ENCODE data around the gene SPPL2C.

Gene SPPL2C

GRCh38 chr17:45833920-45834319, 10.8 kb upstream of the SPPL2C start:
- Histone ChIP-seq H3K27me3 (ENCODE audit: control insufficient read depth, insufficient read depth, low read length) (no peaks in the 10 kb centered on the region), H3K27ac (ENCODE audit: low read length) (no peak overlapping the region), H3K4me3 (ENCODE audit: low read length) (no peak overlapping the region), H3K9me3 (ENCODE audit: control insufficient read depth, low read depth, low read length) (no peaks in the 10 kb centered on the region), H3K9ac (ENCODE audit: low read length) (no peak overlapping the region), H3K36me3 (ENCODE audit: control insufficient read depth, low read depth, low read length) (no peaks in the 10 kb centered on the region), H3K4me1 (ENCODE audit: control insufficient read depth, low read depth, low read length) (no peaks in the 10 kb centered on the region)

DNA sequence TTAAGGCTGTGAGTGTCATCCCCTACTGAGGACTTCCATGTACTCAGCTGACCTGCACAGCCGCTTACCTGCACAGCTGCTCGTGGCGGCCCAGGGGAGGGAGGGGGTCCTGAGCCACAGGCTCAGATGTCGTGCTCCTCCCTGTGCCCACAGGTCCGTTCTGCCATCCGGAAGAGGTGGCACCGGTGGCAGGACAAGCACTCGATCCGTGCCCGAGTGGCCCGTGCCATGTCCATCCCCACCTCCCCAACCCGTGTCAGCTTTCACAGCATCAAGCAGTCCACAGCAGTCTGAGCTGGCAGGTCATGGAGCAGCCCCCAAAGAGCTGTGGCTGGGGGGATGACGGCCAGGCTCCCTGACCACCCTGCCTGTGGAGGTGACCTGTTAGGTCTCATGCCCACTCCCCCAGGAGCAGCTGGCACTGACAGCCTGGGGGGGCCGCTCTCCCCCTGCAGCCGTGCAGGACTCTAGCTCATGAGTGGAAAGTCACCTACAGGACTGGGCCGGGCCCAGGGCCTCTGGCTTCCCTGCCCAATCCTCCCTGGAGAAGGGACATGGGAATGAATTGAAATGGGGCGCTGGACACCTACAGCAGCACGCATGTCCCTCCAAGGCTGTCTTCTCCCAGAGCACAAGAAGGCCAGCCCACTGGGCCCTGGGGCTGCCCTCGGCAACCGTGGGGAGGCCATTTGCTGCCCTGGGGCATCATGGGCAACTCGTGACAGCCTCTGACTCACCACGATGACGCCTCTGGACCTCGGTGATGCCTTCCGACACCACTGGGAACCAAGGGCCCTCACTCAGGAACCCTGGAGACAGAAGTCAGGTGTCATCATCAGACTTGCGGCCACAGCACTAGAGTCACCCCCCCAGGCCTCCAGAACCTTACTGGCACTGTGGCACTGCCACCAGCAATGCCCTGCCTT, 9.9 kb upstream of the SPPL2C start:
- Histone ChIP-seq H3K27ac (ENCODE audit: low read length) (no peak overlapping the region), H3K9ac (ENCODE audit: low read length) (no peak overlapping the region), H3K36me3 (ENCODE audit: control insufficient read depth, low read depth, low read length) (no peaks in the 10 kb centered on the region), H3K4me1 (ENCODE audit: control insufficient read depth, low read depth, low read length) (no peaks in the 10 kb centered on the region), H3K9me3 (ENCODE audit: control insufficient read depth, low read depth, low read length) (no peaks in the 10 kb centered on the region), H3K27me3 (ENCODE audit: control insufficient read depth, insufficient read depth, low read length) (no peaks in the 10 kb centered on the region), H3K4me3 (ENCODE audit: low read length) (no peak overlapping the region)

GRCh38 chr17:45835481-45835880, 9.2 kb upstream of the SPPL2C start:
- no peaks in the 10 kb centered on the region for H3K9me3 ChIP-seq (ENCODE audit: control insufficient read depth, low read depth, low read length)
- H3K27me3 ChIP-seq (ENCODE audit: control insufficient read depth, insufficient read depth, low read length), result no peaks in the 10 kb centered on the region
- H3K27ac ChIP-seq (ENCODE audit: low read length), result no peak overlapping the region
- no peak overlapping the region for H3K9ac ChIP-seq (ENCODE audit: low read length)
- no peak overlapping the region for H3K4me3 ChIP-seq (ENCODE audit: low read length)
- H3K4me1 ChIP-seq (ENCODE audit: control insufficient read depth, low read depth, low read length), result no peaks in the 10 kb centered on the region
- H3K36me3 ChIP-seq (ENCODE audit: control insufficient read depth, low read depth, low read length), result no peaks in the 10 kb centered on the region

DNA sequence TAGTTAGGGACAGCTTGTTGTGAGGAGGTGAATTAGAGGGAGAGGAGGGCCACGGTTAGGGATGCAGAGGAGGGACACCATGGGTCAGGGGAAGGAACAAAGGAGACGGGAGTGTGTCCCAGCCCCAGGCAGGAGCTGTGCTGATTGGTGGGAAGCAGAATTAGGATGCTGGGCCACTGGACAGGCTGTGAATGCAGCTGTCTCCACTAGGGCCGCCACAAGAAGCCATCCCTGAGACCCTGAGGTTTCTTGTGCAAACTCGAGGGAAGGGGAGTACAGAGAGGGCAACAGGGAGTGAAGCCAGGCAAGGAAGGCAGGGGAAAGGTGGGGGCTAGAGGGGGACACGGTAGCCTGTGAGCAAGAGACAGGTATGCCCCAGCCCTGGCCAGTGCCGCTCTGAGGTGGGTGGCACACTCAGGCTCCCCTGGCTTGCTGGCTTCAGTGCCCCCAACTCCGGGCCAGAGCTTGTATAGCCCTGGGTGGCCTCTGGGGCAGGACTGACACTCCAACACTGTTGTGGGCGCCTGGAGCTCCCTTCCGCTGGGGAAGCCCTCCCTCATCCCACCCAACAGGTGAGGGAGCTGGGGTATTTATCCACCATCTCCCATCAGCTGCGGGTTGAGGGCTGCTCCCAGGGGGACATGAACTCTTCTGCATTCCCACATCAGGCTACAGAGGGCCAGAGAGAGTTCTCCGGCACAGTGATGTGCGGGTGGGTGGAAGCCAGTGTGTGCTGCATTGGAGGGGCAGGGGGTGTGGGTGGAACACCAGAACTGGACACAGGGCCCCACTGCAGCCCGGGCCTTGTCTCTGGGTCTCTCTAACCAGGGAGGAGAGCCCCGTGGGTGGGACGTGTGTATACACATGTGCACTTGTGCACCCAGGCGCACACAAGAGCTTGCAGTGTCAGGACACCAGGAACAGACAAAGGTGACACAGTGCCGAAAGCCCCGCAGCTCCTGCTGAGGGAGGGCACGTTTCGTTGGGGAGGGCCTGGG, 8.3 kb upstream of the SPPL2C start:
- Histone ChIP-seq H3K9me3 (ENCODE audit: control insufficient read depth, low read depth, low read length) (no peaks in the 10 kb centered on the region), H3K4me3 (ENCODE audit: low read length) (no peak overlapping the region), H3K27ac (ENCODE audit: low read length) (no peak overlapping the region), H3K4me1 (ENCODE audit: control insufficient read depth, low read depth, low read length) (no peaks in the 10 kb centered on the region), H3K36me3 (ENCODE audit: control insufficient read depth, low read depth, low read length) (no peaks in the 10 kb centered on the region), H3K27me3 (ENCODE audit: control insufficient read depth, insufficient read depth, low read length) (no peaks in the 10 kb centered on the region), H3K9ac (ENCODE audit: low read length) (no peak overlapping the region)

DNA sequence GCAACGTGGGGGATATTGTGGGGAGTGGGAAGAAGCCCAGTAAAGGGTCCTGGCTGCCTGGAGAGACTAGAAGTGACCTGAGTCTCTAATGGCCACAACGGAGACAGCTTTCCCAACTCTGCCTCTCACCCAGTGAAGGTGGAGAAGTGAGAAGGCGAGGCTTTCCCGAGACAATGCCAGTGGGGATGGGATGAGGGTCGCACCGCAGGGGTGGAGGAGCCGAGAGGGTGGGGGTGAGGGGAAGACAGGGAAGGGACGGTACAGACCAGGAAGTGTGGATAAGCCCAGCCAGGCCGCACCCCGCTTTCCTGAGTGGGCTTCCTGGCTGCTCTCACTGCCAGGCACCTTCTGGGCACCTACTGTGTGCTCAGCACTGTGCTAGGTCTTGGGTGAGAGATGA, 7.5 kb upstream of the SPPL2C start:
- H3K4me3 ChIP-seq (ENCODE audit: low read length), result no peak overlapping the region
- H3K36me3 ChIP-seq (ENCODE audit: control insufficient read depth, low read depth, low read length), result no peaks in the 10 kb centered on the region
- no peak overlapping the region for H3K9ac ChIP-seq (ENCODE audit: low read length)
- no peak overlapping the region for H3K27ac ChIP-seq (ENCODE audit: low read length)
- no peaks in the 10 kb centered on the region for H3K9me3 ChIP-seq (ENCODE audit: control insufficient read depth, low read depth, low read length)
- no peaks in the 10 kb centered on the region for H3K4me1 ChIP-seq (ENCODE audit: control insufficient read depth, low read depth, low read length)
- H3K27me3 ChIP-seq (ENCODE audit: control insufficient read depth, insufficient read depth, low read length), result no peaks in the 10 kb centered on the region

DNA sequence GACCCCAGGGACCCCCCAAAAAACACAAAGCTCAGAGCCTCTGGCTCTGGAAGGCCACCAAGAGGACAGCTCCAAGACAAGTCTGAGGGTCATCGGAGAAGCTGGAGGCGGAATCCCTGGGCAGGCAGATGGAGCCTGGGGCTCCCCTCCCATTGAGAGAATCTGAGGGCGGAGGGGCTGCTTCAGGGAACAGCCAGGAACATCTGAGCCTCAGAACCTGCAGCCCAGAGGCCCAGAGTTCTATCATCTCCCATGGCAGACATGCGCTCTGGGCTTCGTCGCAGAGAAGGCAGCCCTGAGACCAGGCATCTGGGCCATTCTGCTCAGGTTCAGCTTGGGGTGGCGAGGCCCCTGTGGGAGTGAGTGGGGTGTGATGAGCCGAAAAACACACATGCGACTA, 7.1 kb upstream of the SPPL2C start:
- no peaks in the 10 kb centered on the region for H3K27me3 ChIP-seq (ENCODE audit: control insufficient read depth, insufficient read depth, low read length)
- H3K36me3 ChIP-seq (ENCODE audit: control insufficient read depth, low read depth, low read length), result no peaks in the 10 kb centered on the region
- H3K27ac ChIP-seq (ENCODE audit: low read length), result no peak overlapping the region
- H3K4me3 ChIP-seq (ENCODE audit: low read length), result no peak overlapping the region
- no peak overlapping the region for H3K9ac ChIP-seq (ENCODE audit: low read length)
- H3K9me3 ChIP-seq (ENCODE audit: control insufficient read depth, low read depth, low read length), result no peaks in the 10 kb centered on the region
- no peaks in the 10 kb centered on the region for H3K4me1 ChIP-seq (ENCODE audit: control insufficient read depth, low read depth, low read length)

- H3K9me3 ChIP-seq (ENCODE audit: control insufficient read depth, low read depth, low read length), result no peaks in the 10 kb centered on the region
- no peaks in the 10 kb centered on the region for H3K27me3 ChIP-seq (ENCODE audit: control insufficient read depth, insufficient read depth, low read length)
- H3K4me3 ChIP-seq (ENCODE audit: low read length), result no peak overlapping the region
- no peak overlapping the region for H3K9ac ChIP-seq (ENCODE audit: low read length)
- H3K36me3 ChIP-seq (ENCODE audit: control insufficient read depth, low read depth, low read length), result no peaks in the 10 kb centered on the region
- no peak overlapping the region for H3K27ac ChIP-seq (ENCODE audit: low read length)
- H3K4me1 ChIP-seq (ENCODE audit: control insufficient read depth, low read depth, low read length), result no peaks in the 10 kb centered on the region
These were observed 5.9 kb upstream of the SPPL2C start for GRCh38 chr17:45838751-45839295.

- Histone ChIP-seq H3K9me3 (ENCODE audit: control insufficient read depth, low read depth, low read length) (no peaks in the 10 kb centered on the region), H3K36me3 (ENCODE audit: control insufficient read depth, low read depth, low read length) (no peaks in the 10 kb centered on the region), H3K9ac (ENCODE audit: low read length) (no peak overlapping the region), H3K27ac (ENCODE audit: low read length) (no peak overlapping the region), H3K27me3 (ENCODE audit: control insufficient read depth, insufficient read depth, low read length) (no peaks in the 10 kb centered on the region), H3K4me1 (ENCODE audit: control insufficient read depth, low read depth, low read length) (no peaks in the 10 kb centered on the region), H3K4me3 (ENCODE audit: low read length) (no peak overlapping the region)
These were observed 5.2 kb upstream of the SPPL2C start for GRCh38 chr17:45839442-45839841.

- no peaks in the 10 kb centered on the region for H3K4me1 ChIP-seq (ENCODE audit: control insufficient read depth, low read depth, low read length)
- no peaks in the 10 kb centered on the region for H3K36me3 ChIP-seq (ENCODE audit: control insufficient read depth, low read depth, low read length)
- no peak overlapping the region for H3K27ac ChIP-seq (ENCODE audit: low read length)
- H3K4me3 ChIP-seq (ENCODE audit: low read length), result no peak overlapping the region
- no peak overlapping the region for H3K9ac ChIP-seq (ENCODE audit: low read length)
- no peaks in the 10 kb centered on the region for H3K9me3 ChIP-seq (ENCODE audit: control insufficient read depth, low read depth, low read length)
- H3K27me3 ChIP-seq (ENCODE audit: control insufficient read depth, insufficient read depth, low read length), result no peaks in the 10 kb centered on the region
These were observed 3.5 kb upstream of the SPPL2C start for GRCh38 chr17:45841186-45841585.

DNA sequence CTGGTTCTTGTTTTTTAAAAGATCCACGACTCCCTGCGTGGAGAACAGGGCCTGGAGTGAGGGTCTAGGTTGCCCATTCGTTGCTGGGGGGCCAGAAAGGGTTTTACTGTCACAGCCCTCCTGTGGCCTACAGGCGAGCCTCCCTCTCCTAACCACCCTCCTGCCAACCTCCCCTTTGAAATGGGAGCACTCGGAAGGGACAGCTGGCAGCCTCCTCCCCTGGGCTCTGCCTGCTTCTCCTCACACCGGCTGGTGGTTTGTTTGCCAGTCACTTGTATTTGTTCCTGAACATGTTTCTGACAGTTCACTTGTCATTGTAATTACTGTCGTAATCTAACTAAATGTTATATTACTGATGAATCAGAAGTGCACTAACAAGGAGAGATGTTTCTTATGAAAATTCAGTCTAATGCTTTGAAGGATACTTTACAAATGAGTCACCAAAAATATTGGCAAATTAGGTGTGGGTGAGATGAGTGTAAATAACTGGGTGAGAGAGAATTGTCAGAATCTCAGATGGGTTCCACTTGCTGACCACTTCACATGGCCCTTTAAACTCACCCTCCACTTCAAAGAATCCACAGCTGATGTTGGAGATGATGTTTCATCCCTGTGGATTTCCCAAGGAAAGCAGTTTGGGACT, 2.7 kb upstream of the SPPL2C start:
- no peaks in the 10 kb centered on the region for H3K9me3 ChIP-seq (ENCODE audit: control insufficient read depth, low read depth, low read length)
- no peak overlapping the region for H3K9ac ChIP-seq (ENCODE audit: low read length)
- no peaks in the 10 kb centered on the region for H3K36me3 ChIP-seq (ENCODE audit: control insufficient read depth, low read depth, low read length)
- no peak overlapping the region for H3K27ac ChIP-seq (ENCODE audit: low read length)
- H3K4me1 ChIP-seq (ENCODE audit: control insufficient read depth, low read depth, low read length), result no peaks in the 10 kb centered on the region
- H3K27me3 ChIP-seq (ENCODE audit: control insufficient read depth, insufficient read depth, low read length), result no peaks in the 10 kb centered on the region
- no peak overlapping the region for H3K4me3 ChIP-seq (ENCODE audit: low read length)

GRCh38 chr17:45843722-45844121, 959 bp upstream of the SPPL2C start:
- Histone ChIP-seq H3K4me1 (ENCODE audit: control insufficient read depth, low read depth, low read length) (no peaks in the 10 kb centered on the region), H3K9me3 (ENCODE audit: control insufficient read depth, low read depth, low read length) (no peaks in the 10 kb centered on the region), H3K9ac (ENCODE audit: low read length) (no peak overlapping the region), H3K4me3 (ENCODE audit: low read length) (no peak overlapping the region), H3K27me3 (ENCODE audit: control insufficient read depth, insufficient read depth, low read length) (no peaks in the 10 kb centered on the region), H3K27ac (ENCODE audit: low read length) (no peak overlapping the region), H3K36me3 (ENCODE audit: control insufficient read depth, low read depth, low read length) (no peaks in the 10 kb centered on the region)

Data from iPS-18a (cell line).